ACC112 (cell line): Measurements from ENCODE around the gene AXIN1.
"Not testable (repeated sequence)": the region's sequence is repeated elsewhere in the genome, so short reads cannot be mapped to it uniquely, and the experiment has no call there.

Source experiments
- H2AFZ ChIP-seq: fragments of 200-600 bp; sonication (generic); one replicate; pipeline ENCODE4 v1.6.0; 2017; ENCODE audit warnings: antibody characterized with exemption, low read length; ENCODE audit not compliant: unreplicated experiment
- H3K27ac ChIP-seq: fragments of 200-600 bp; sonication (generic); 2 replicates; pipeline ENCODE4 v1.5.1; 2014; ENCODE audit warnings: low read depth, mild to moderate bottlenecking, antibody characterized with exemption, low read length, moderate library complexity
- H3K27me3 ChIP-seq: fragments of 200-600 bp; sonication (generic); 2 replicates; pipeline ENCODE4 v1.6.1; 2014; ENCODE audit warnings: mild to moderate bottlenecking, antibody characterized with exemption, low read length, moderate library complexity, mixed read lengths; ENCODE audit not compliant: insufficient read depth
- H3K36me3 ChIP-seq: fragments of 200-600 bp; sonication (generic); 2 replicates; pipeline ENCODE4 v1.6.1; 2016; ENCODE audit warnings: mild to moderate bottlenecking, antibody characterized with exemption, low read length, moderate library complexity, mixed read lengths; ENCODE audit not compliant: insufficient read depth
- H3K4me1 ChIP-seq: fragments of 200-600 bp; sonication (generic); one replicate; pipeline ENCODE4 v1.6.1; 2016; ENCODE audit warnings: low read length, mixed read lengths; ENCODE audit not compliant: insufficient read depth, unreplicated experiment, control insufficient read depth
- H3K4me3 ChIP-seq: fragments of 200-600 bp; sonication (generic); 2 replicates; pipeline ENCODE4 v1.5.1; 2014; ENCODE audit warnings: mild to moderate bottlenecking, low read depth, low read length
- H3K79me2 ChIP-seq: fragments of 200-600 bp; sonication (generic); one replicate; pipeline ENCODE4 v1.6.0; 2016; ENCODE audit warnings: low read length; ENCODE audit not compliant: control insufficient read depth, unreplicated experiment, insufficient read depth

AXIN1 gene

GRCh38 chr16:337437-337836, 15.1 kb downstream of the AXIN1 start:
- H2AFZ ChIP-seq, result no peak overlapping the region
- peaks cover 61% of the 10 kb centered on the region for H3K79me2 ChIP-seq
- H3K36me3 ChIP-seq, result peaks cover 2% of the 10 kb centered on the region; the same call in 1 of the 2 replicates
- no peak overlapping the region for H3K27ac ChIP-seq
- no peaks in the 10 kb centered on the region for H3K4me1 ChIP-seq
- no peaks in the 10 kb centered on the region for H3K27me3 ChIP-seq
- no peak overlapping the region for H3K4me3 ChIP-seq

- Histone ChIP-seq H3K36me3 (no peaks in the 10 kb centered on the region), H3K27ac (no peak overlapping the region), H3K4me1 (no peaks in the 10 kb centered on the region), H3K4me3 (no peak overlapping the region), H3K79me2 (peaks cover 63% of the 10 kb centered on the region), H3K27me3 (no peaks in the 10 kb centered on the region), H2AFZ (no peak overlapping the region)
Measured at GRCh38 chr16:336269-336668, 16.3 kb downstream of the AXIN1 start.

DNA sequence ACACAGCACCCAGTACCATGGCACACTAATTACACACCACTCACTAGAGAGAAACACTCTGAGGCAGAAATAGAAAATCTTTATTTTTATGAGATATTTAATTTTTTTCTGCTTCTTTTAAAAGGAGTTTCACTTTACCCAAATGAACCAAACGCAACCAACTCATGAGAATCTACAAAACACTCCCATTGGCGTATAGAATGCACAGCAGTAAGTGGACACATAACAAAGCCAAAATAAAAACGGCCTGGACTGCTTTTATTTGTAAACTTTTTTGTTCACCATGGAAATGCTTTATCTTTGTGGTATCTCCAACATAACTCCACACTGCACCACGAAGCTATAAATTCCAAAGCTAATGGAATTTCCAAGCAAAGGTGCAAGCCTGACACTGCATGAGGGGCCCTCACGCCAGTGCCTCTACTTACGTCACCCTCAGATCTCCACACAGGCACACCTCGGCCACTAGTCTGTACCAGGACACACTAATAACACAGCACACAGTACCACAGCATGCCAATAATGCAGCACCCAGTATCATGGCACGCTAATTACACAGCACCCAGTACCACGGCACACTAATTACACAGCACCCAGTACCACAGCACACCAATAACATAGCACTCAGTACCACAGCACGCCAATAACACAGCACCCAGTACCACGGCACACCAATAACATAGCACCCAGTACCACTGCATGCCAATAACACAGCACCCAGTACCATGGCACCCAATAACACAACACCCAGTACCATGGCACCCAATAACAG, 17.5 kb downstream of the AXIN1 start:
- H3K4me3 ChIP-seq, H3K27ac ChIP-seq, H3K36me3 ChIP-seq, H3K4me1 ChIP-seq, H3K27me3 ChIP-seq, H2AFZ ChIP-seq: not testable (repeated sequence)
- H3K79me2 ChIP-seq, result peaks cover 59% of the 10 kb centered on the region

- not testable (repeated sequence) for H3K4me3 ChIP-seq, H3K27ac ChIP-seq, H3K36me3 ChIP-seq, H3K4me1 ChIP-seq, H3K27me3 ChIP-seq, H2AFZ ChIP-seq
- peaks cover 58% of the 10 kb centered on the region for H3K79me2 ChIP-seq
Measured at GRCh38 chr16:334164-334832, 18.2 kb downstream of the AXIN1 start.

GRCh38 chr16:333406-334094, 19.0 kb downstream of the AXIN1 start:
- Histone ChIP-seq H3K27ac (no peak overlapping the region), H3K79me2 (peaks cover 54% of the 10 kb centered on the region)

DNA sequence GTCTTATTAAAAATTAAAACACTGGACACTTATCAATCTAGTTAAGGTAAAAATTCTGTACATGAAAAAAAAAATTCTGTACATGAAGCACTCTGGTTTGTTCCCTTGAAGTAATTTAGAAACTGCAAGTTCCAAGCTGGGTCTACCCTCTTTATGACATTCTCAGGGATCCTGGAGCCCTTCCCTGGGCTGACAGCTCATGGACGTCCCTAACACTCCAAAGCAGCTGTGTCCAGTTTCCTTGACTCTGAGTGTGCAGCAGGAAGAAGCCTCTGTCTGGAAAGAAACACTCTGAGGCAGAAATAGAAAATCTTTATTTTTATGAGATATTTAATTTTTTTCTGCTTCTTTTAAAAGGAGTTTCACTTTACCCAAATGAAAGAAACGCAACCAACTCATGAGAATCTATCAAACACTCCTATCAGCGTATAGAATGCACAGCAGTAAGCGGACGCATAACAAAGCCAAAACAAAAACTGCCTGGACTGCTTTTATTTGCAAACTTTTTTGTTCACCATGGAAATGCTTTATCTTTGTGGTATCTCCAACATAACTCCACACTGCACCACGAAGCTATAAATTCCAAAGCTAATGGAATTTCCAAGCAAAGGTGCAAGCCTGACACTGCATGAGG, 21.2 kb downstream of the AXIN1 start:
- Histone ChIP-seq H3K4me1 (peaks cover 12% of the 10 kb centered on the region), H3K79me2 (peaks cover 40% of the 10 kb centered on the region)
- H2AFZ ChIP-seq, H3K27me3 ChIP-seq, H3K27ac ChIP-seq, H3K36me3 ChIP-seq, H3K4me3 ChIP-seq: not testable (repeated sequence)

More at GRCh38 chr16:333406-334094, 19.0 kb downstream of the AXIN1 start:
- Histone ChIP-seq H3K4me3 (no peak overlapping the region), H3K27me3 (no peaks in the 10 kb centered on the region), H2AFZ (no peak overlapping the region), H3K36me3 (no peaks in the 10 kb centered on the region), H3K4me1 (no peaks in the 10 kb centered on the region)

DNA sequence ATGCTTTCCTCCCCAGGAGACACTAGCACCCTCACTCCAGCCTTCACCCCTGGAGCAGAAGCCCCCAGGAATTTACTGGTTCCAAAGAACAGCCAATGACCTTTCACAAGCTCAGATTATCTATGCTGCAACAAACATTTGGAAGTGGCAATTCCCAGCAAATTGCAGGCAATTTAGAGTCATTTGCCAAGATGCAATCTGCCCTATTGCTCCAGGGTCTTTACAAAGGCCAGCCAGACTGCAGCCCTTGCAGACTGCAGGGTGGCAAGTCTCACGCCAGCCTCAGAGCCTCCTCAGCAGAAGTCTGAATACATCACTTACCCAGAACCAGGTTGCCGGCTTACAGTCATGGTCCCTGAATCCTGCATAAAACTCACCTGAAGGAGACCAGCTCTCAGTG, 21.8 kb downstream of the AXIN1 start:
- H3K27ac ChIP-seq, result no peak overlapping the region
- H3K27me3 ChIP-seq, result no peaks in the 10 kb centered on the region

DNA sequence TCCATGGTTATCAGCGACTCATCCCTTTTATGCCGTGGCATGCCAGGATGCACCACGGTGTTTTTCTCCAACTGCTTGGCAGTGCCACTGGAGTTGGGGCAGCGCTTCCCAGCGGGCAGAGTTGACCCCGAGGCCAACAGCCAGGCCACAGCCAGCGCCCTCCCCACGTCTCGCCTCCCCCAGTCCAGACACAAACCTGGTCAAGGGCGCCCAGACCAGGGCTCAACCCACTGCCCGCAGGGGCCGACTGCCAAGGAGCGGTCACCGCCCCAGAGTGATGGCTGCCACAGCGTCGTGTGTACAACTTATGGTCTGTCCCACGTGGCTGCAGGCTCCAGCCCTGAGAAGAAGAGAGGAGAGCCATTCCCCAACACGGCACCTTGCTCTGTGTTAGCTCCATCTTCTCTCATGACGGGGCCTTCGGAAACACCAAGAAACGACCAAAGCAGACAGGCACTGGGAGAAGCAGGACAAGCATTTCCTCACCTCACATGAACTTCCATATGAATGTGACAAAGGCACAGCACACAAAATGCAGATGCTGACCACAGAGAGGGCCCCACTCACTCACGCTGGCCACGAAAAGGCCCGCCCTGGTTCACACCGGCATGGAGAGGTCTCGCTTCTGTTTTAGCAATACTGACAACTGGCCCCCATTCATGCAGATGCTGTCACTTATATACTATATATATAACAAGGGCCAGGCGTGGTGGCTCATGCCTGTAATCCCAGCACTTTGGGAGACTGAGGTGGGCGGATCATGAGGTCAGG, 27.0 kb downstream of the AXIN1 start:
- Histone ChIP-seq H3K4me3 (no peak overlapping the region), H3K36me3 (no peaks in the 10 kb centered on the region; the same call in 1 of the 2 replicates), H3K4me1 (peaks cover 12% of the 10 kb centered on the region), H3K27ac (no peak overlapping the region), H3K27me3 (no peaks in the 10 kb centered on the region), H3K79me2 (peaks cover 13% of the 10 kb centered on the region), H2AFZ (no peak overlapping the region)

More for the DNA sequence above, 21.8 kb downstream of the AXIN1 start:
- peaks cover 12% of the 10 kb centered on the region for H3K4me1 ChIP-seq
- H3K4me3 ChIP-seq, result no peak overlapping the region
- no peaks in the 10 kb centered on the region for H3K36me3 ChIP-seq
- peaks cover 35% of the 10 kb centered on the region for H3K79me2 ChIP-seq
- no peak overlapping the region for H2AFZ ChIP-seq

DNA sequence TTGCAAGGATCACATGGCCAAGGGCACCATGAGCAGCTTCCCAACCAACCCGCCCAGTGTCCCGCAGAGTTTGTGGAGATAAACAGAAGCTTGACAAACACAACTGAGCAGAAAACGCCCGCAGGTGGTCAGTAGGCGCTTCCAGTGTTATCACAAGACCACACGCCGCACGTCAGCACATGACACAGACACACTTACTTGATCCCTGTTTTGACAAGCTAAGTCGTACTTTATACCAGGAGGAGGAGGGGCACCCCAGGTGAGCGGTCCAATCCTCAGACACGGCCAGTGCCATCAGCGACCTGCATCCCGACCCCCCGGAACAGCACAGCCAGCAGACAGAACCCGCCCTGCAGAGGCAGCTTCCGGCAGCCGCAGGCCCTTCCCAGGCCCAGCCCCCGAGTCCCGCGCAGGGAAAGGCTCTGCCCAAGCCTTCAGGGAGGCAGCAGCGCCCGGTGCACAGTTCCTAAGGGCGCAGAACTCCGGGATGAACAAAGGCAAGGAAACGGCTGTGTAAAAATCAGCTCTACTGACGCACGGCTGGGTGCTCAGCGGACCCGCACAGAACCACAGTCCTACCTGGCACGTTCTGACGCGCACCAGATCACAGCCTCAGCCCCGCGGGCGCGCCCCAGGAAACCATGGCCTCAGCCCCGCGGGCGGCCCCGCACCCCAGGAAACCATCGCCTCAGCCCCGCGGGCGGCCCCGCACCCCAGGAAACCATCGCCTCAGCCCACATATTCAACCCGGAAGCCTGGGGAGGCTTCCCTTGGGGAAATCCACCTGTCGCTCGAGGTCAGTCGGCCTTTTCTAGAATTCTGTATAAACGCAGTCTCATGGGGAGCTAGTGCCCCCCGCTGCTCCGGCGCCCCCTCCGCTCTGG, 27.8 kb downstream of the AXIN1 start:
- no peaks in the 10 kb centered on the region; the same call in 1 of the 2 replicates for H3K36me3 ChIP-seq
- H3K4me3 ChIP-seq, result no peak overlapping the region
- H3K27ac ChIP-seq, result no peak overlapping the region
- no peaks in the 10 kb centered on the region for H3K27me3 ChIP-seq
- H3K79me2 ChIP-seq, result peaks cover 18% of the 10 kb centered on the region
- peaks cover 12% of the 10 kb centered on the region for H3K4me1 ChIP-seq
- no peak overlapping the region for H2AFZ ChIP-seq
